Activated naive CD8-positive, alpha-beta T cell (primary cell): ENCODE results near the gene HLA-A.
"Not testable (repeated sequence)": the region's sequence is repeated elsewhere in the genome, so short reads cannot be mapped to it uniquely, and the experiment has no call there.

Experiments used
- H3K27ac Mint-ChIP-seq: one replicate; pipeline ENCODE4 v1.8.0; 2021; ENCODE audit warnings: mixed read lengths
- H3K27me3 Mint-ChIP-seq: one replicate; pipeline ENCODE4 v1.8.0; 2021; ENCODE audit warnings: mixed read lengths
- H3K36me3 Mint-ChIP-seq: one replicate; pipeline ENCODE4 v1.8.0; 2021; ENCODE audit warnings: mixed read lengths
- H3K4me1 Mint-ChIP-seq: one replicate; pipeline ENCODE4 v1.8.0; 2021; ENCODE audit warnings: low read depth, mixed read lengths
- H3K4me3 Mint-ChIP-seq: one replicate; pipeline ENCODE4 v1.8.0; 2021; ENCODE audit warnings: mild to moderate bottlenecking, mixed read lengths
- H3K9me3 Mint-ChIP-seq: one replicate; pipeline ENCODE4 v1.8.0; 2021; ENCODE audit warnings: low read depth, mixed read lengths

HLA-A gene

GRCh38 chr6:29946223-29947076 is 4.1 kb downstream of the HLA-A start:
- H3K36me3 Mint-ChIP-seq, result peaks cover 32% of the 10 kb centered on the region
- no peaks in the 10 kb centered on the region for H3K9me3 Mint-ChIP-seq
- peak overlapping the region; percentile 100 for H3K27ac Mint-ChIP-seq
- H3K27me3 Mint-ChIP-seq, result no peaks in the 10 kb centered on the region
- H3K4me1 Mint-ChIP-seq, result peaks cover 62% of the 10 kb centered on the region
- peak overlapping the region; percentile 96 for H3K4me3 Mint-ChIP-seq

- H3K36me3 Mint-ChIP-seq, result peaks cover 32% of the 10 kb centered on the region
- no peaks in the 10 kb centered on the region for H3K27me3 Mint-ChIP-seq
- peaks cover 59% of the 10 kb centered on the region for H3K4me1 Mint-ChIP-seq
- H3K4me3 Mint-ChIP-seq, result peak overlapping the region; percentile 96
- no peaks in the 10 kb centered on the region for H3K9me3 Mint-ChIP-seq
- peak overlapping the region; percentile 100 for H3K27ac Mint-ChIP-seq
These were observed 5.0 kb downstream of the HLA-A start for GRCh38 chr6:29947077-29947980.

GRCh38 chr6:29948277-29948676 is 5.9 kb downstream of the HLA-A start:
- H3K27me3 Mint-ChIP-seq, result no peaks in the 10 kb centered on the region
- peaks cover 62% of the 10 kb centered on the region for H3K4me1 Mint-ChIP-seq
- peak overlapping the region; percentile 64 for H3K27ac Mint-ChIP-seq
- H3K36me3 Mint-ChIP-seq, result peaks cover 32% of the 10 kb centered on the region
- no peaks in the 10 kb centered on the region for H3K9me3 Mint-ChIP-seq
- peak overlapping the region; percentile 27 for H3K4me3 Mint-ChIP-seq

- Mint-ChIP-seq H3K9me3 (no peaks in the 10 kb centered on the region), H3K27ac (no peak overlapping the region), H3K4me3 (no peak overlapping the region), H3K36me3 (peaks cover 22% of the 10 kb centered on the region), H3K27me3 (no peaks in the 10 kb centered on the region), H3K4me1 (peaks cover 58% of the 10 kb centered on the region)
These were observed 7.6 kb downstream of the HLA-A start for GRCh38 chr6:29949934-29950333.

- Mint-ChIP-seq H3K27me3 (no peaks in the 10 kb centered on the region), H3K27ac (no peak overlapping the region), H3K36me3 (peaks cover 7% of the 10 kb centered on the region), H3K4me1 (peaks cover 39% of the 10 kb centered on the region), H3K4me3 (no peak overlapping the region), H3K9me3 (no peaks in the 10 kb centered on the region)
These were observed 9.6 kb downstream of the HLA-A start for GRCh38 chr6:29951882-29952281.

- H3K27me3 Mint-ChIP-seq, result no peaks in the 10 kb centered on the region
- H3K4me3 Mint-ChIP-seq, result no peak overlapping the region
- H3K4me1 Mint-ChIP-seq, result peaks cover 30% of the 10 kb centered on the region
- peaks cover 5% of the 10 kb centered on the region for H3K36me3 Mint-ChIP-seq
- H3K27ac Mint-ChIP-seq, result no peak overlapping the region
- H3K9me3 Mint-ChIP-seq, result no peaks in the 10 kb centered on the region
These were observed 10.7 kb downstream of the HLA-A start for GRCh38 chr6:29953001-29953441.

- Mint-ChIP-seq H3K4me1 (peaks cover 24% of the 10 kb centered on the region), H3K4me3 (no peak overlapping the region), H3K27me3 (no peaks in the 10 kb centered on the region), H3K27ac (no peak overlapping the region), H3K9me3 (no peaks in the 10 kb centered on the region), H3K36me3 (peaks cover 3% of the 10 kb centered on the region)
These were observed 11.4 kb downstream of the HLA-A start for GRCh38 chr6:29953686-29954085.

- no peaks in the 10 kb centered on the region for H3K36me3 Mint-ChIP-seq
- no peak overlapping the region for H3K4me3 Mint-ChIP-seq
These were observed 11.9 kb downstream of the HLA-A start for GRCh38 chr6:29954272-29954671.

GRCh38 chr6:29955783-29956182 is 13.5 kb downstream of the HLA-A start:
- H3K4me1 Mint-ChIP-seq, result peaks cover 8% of the 10 kb centered on the region
- no peaks in the 10 kb centered on the region for H3K27me3 Mint-ChIP-seq
- no peak overlapping the region for H3K27ac Mint-ChIP-seq
- H3K4me3 Mint-ChIP-seq, result no peak overlapping the region
- H3K9me3 Mint-ChIP-seq, result no peaks in the 10 kb centered on the region
- H3K36me3 Mint-ChIP-seq, result no peaks in the 10 kb centered on the region

More at GRCh38 chr6:29954272-29954671, 11.9 kb downstream of the HLA-A start:
- Mint-ChIP-seq H3K27ac (no peak overlapping the region), H3K4me1 (peaks cover 18% of the 10 kb centered on the region), H3K27me3 (no peaks in the 10 kb centered on the region), H3K9me3 (no peaks in the 10 kb centered on the region)

GRCh38 chr6:29956518-29956917 is 14.2 kb downstream of the HLA-A start:
- Mint-ChIP-seq H3K4me1 (peaks cover 7% of the 10 kb centered on the region), H3K9me3 (no peaks in the 10 kb centered on the region), H3K36me3 (no peaks in the 10 kb centered on the region), H3K27me3 (no peaks in the 10 kb centered on the region), H3K27ac (no peak overlapping the region), H3K4me3 (no peak overlapping the region)

- H3K9me3 Mint-ChIP-seq, result no peaks in the 10 kb centered on the region
- peaks cover 6% of the 10 kb centered on the region for H3K4me1 Mint-ChIP-seq
- no peaks in the 10 kb centered on the region for H3K27me3 Mint-ChIP-seq
- H3K4me3 Mint-ChIP-seq, result no peak overlapping the region
- no peaks in the 10 kb centered on the region for H3K36me3 Mint-ChIP-seq
- no peak overlapping the region for H3K27ac Mint-ChIP-seq
These were observed 15.7 kb downstream of the HLA-A start for GRCh38 chr6:29958046-29958445.

GRCh38 chr6:29958921-29959320 is 16.6 kb downstream of the HLA-A start:
- H3K4me1 Mint-ChIP-seq, result peaks cover 13% of the 10 kb centered on the region
- H3K27ac Mint-ChIP-seq, result no peak overlapping the region
- no peak overlapping the region for H3K4me3 Mint-ChIP-seq
- H3K9me3 Mint-ChIP-seq, result no peaks in the 10 kb centered on the region
- no peaks in the 10 kb centered on the region for H3K36me3 Mint-ChIP-seq
- H3K27me3 Mint-ChIP-seq, result no peaks in the 10 kb centered on the region

- H3K4me1 Mint-ChIP-seq, result peaks cover 17% of the 10 kb centered on the region
- no peaks in the 10 kb centered on the region for H3K36me3 Mint-ChIP-seq
- no peaks in the 10 kb centered on the region for H3K27me3 Mint-ChIP-seq
- H3K9me3 Mint-ChIP-seq, result no peaks in the 10 kb centered on the region
- no peak overlapping the region for H3K27ac Mint-ChIP-seq
- no peak overlapping the region for H3K4me3 Mint-ChIP-seq
These were observed 17.1 kb downstream of the HLA-A start for GRCh38 chr6:29959467-29959866.

- Mint-ChIP-seq H3K27ac (peak overlapping the region; percentile 51), H3K27me3 (no peaks in the 10 kb centered on the region), H3K36me3 (no peaks in the 10 kb centered on the region), H3K4me1 (peaks cover 40% of the 10 kb centered on the region), H3K4me3 (no peak overlapping the region), H3K9me3 (no peaks in the 10 kb centered on the region)
These were observed 19.6 kb downstream of the HLA-A start for GRCh38 chr6:29961966-29962365.

GRCh38 chr6:29963697-29964096 is 21.4 kb downstream of the HLA-A start:
- Mint-ChIP-seq H3K4me1 (peaks cover 45% of the 10 kb centered on the region), H3K27ac (peak overlapping the region; percentile 67), H3K4me3 (peak overlapping the region; percentile 39)
- H3K27me3 Mint-ChIP-seq, H3K36me3 Mint-ChIP-seq, H3K9me3 Mint-ChIP-seq: not testable (repeated sequence)
